ENCODE measurements around the gene CHRNA1. TPM values are rescaled to one million over a fixed set of nuclear protein-coding genes. Genes with fewer than 3 reads are reported as not detected.
A peak's percentile ranks its signal among the peaks of the same experiment; 100 is the strongest.

CHRNA1 gene
- not detected for total RNA-seq

GRCh38 chr2:174764280-174765255 lies at the start of gene CHRNA1:
Gene CHRNA1, minus strand, starts transcription at chr2:174764472. Its CDS starts 78 bp downstream, at chr2:174764394.
- intact Hi-C loops (cut with DNase I), result loop anchor here (10.0 kb wide), 1 partner anchor 220 kb away; no protein-coding TSS in a partner anchor
- H3K4me3 ChIP-seq, result no peak within 1 kb of the TSS

GRCh38 chr2:174812037-174812436 lies 47.8 kb upstream of the CHRNA1 start:
- H3K36me3 ChIP-seq, result no peaks in the 10 kb centered on the region
- no peaks in the 10 kb centered on the region for H3K27me3 ChIP-seq
- TF ChIP-seq CTCF (IDR thresholded peaks at IDR 0.05) (no peak), POLR2A (IDR thresholded peaks at IDR 0.05) (no peak)
- 95 to 97% methylated on average over 7 of the region's 7 CpGs for WGBS, 2 donors
- H3K4me1 ChIP-seq, result no peaks in the 10 kb centered on the region
- H3K27ac ChIP-seq, result no peak overlapping the region
- H3K4me3 ChIP-seq, result no peak overlapping the region
- no peaks in the 10 kb centered on the region for H3K9me3 ChIP-seq
- intact Hi-C loops (cut with DNase I), result no loop called here
- no peak for DNase-seq

More at GRCh38 chr2:174764280-174765255, at the start of gene CHRNA1:
- Histone ChIP-seq H3K36me3 (no peaks in the 10 kb centered on the region), H3K27me3 (peaks cover 0 to 3% (median 0%) of the 10 kb centered on the region in 4 donors), H3K4me1 (no peaks in the 10 kb centered on the region), H3K9me3 (no peaks in the 10 kb centered on the region), H3K27ac (no peak within 1 kb of the TSS)
- no peak for DNase-seq
- WGBS, 2 donors, result 72% methylated on average over 9 to 12 of the region's 13 CpGs
- no peak for TF ChIP-seq POLR2A (IDR thresholded peaks at IDR 0.05)

- WGBS, 2 donors, result 47 to 71% methylated on average over 1 of the region's 1 CpG
- no peak overlapping the region for H3K4me3 ChIP-seq
- TF ChIP-seq CTCF (IDR thresholded peaks at IDR 0.05), result no peak
- no peak for TF ChIP-seq POLR2A (IDR thresholded peaks at IDR 0.05)
- no peak for DNase-seq
- H3K27me3 ChIP-seq, result no peaks in the 10 kb centered on the region
- peak overlapping the region in 1 of 4 donors; percentile 0 for H3K27ac ChIP-seq
- intact Hi-C loops (cut with DNase I), result no loop called here
- H3K4me1 ChIP-seq, result no peaks in the 10 kb centered on the region
- no peaks in the 10 kb centered on the region for H3K36me3 ChIP-seq
- no peaks in the 10 kb centered on the region for H3K9me3 ChIP-seq
These were observed 43.7 kb upstream of the CHRNA1 start for GRCh38 chr2:174807931-174808330.

- no peaks in the 10 kb centered on the region for H3K36me3 ChIP-seq
- intact Hi-C loops (cut with DNase I), result no loop called here
- TF ChIP-seq CTCF (IDR thresholded peaks at IDR 0.05), result no peak
- TF ChIP-seq POLR2A (IDR thresholded peaks at IDR 0.05), result no peak
These were observed 41.5 kb upstream of the CHRNA1 start for GRCh38 chr2:174805803-174806202.

GRCh38 chr2:174802459-174802858 lies 38.2 kb upstream of the CHRNA1 start:
- intact Hi-C loops (cut with DNase I), result no loop called here
- H3K4me3 ChIP-seq, result no peak overlapping the region
- WGBS, 2 donors, result 68 to 73% methylated on average over 4 of the region's 4 CpGs
- H3K27me3 ChIP-seq, result no peaks in the 10 kb centered on the region
- peaks cover 0 to 5% (median 0%) of the 10 kb centered on the region in 3 donors for H3K36me3 ChIP-seq
- TF ChIP-seq CTCF (IDR thresholded peaks at IDR 0.05), result no peak
- TF ChIP-seq POLR2A (IDR thresholded peaks at IDR 0.05), result no peak
- no peak overlapping the region for H3K27ac ChIP-seq
- H3K4me1 ChIP-seq, result no peaks in the 10 kb centered on the region
- DNase-seq, result no peak
- no peaks in the 10 kb centered on the region for H3K9me3 ChIP-seq

More at GRCh38 chr2:174805803-174806202, 41.5 kb upstream of the CHRNA1 start:
- Histone ChIP-seq H3K27ac (no peak overlapping the region), H3K4me1 (no peaks in the 10 kb centered on the region), H3K4me3 (no peak overlapping the region), H3K27me3 (no peaks in the 10 kb centered on the region), H3K9me3 (no peaks in the 10 kb centered on the region)
- 78% methylated on average over 1 of the region's 1 CpG; no CpG with 5 or more reads in 1 of the 2 donors for WGBS, 2 donors
- no peak for DNase-seq

All from esophagus squamous epithelium (tissue), 5 donors.